AG04449 (cell line): ENCODE data around the gene PARD6G.

Source experiments
- CTCF ChIA-PET: fragments of 350-600 bp; formaldehyde crosslinking; extraction: SDS; loops from one replicate; lab custom pipeline; 2021; ENCODE audit warnings: antibody characterized with exemption; lab: Yijun Ruan, JAX
- POLR2A ChIA-PET: fragments of 400-600, 350-600 bp; formaldehyde crosslinking; extraction: SDS; loops from one replicate; lab custom pipeline; 2020; ENCODE audit warnings: antibody characterized with exemption, inconsistent platforms; lab: Yijun Ruan, JAX
- DNase-seq: peaks from one replicate; pipeline ENCODE4 v3.0.0-alpha.2; 2010; ENCODE audit warnings: low read depth, low spot score
- H3K4me3 ChIP-seq: 2 replicates; pipeline ENCODE4 v1.5.1; 2011; ENCODE audit warnings: low read depth, mild to moderate bottlenecking, control low read depth, low read length
- TF ChIP-seq, protein P1 (sequence below): IDR thresholded peaks from one replicate; pipeline ENCODE4 v1.5.1; 2011; ENCODE audit warnings: mild to moderate bottlenecking, moderate library complexity, low read length, control low read depth, inconsistent platforms; ENCODE audit not compliant: insufficient read depth; ENCODE audit errors: missing control alignments

The PARD6G gene

DNA sequence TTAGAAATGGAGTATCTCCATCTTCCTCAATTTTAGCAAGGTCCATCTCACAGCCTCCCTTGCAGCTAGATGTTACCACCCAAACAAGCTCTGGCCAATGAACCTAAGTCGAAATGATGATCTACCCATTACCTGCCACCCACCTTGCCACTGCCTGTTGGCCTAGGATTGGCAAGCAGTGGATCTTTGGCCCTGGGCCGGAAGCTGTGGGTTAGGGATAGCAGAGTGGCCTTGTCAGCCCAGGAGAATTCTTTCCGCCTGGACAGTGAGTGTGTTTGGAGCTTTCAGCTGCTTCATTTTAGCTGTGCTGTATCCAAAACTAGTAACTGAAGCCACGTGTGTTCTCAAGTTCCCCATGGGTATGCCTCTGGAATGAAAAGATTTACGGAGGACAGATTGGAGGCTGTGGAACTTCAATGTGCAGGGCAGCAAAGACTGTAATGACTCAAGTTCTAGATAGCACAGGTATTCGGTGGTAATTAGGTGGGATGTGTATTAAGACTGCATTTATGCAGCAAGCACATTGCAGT is 7.7 kb upstream of the PARD6G start:
- H3K4me3 ChIP-seq, result no peak overlapping the region
- TF ChIP-seq, protein P1, sequence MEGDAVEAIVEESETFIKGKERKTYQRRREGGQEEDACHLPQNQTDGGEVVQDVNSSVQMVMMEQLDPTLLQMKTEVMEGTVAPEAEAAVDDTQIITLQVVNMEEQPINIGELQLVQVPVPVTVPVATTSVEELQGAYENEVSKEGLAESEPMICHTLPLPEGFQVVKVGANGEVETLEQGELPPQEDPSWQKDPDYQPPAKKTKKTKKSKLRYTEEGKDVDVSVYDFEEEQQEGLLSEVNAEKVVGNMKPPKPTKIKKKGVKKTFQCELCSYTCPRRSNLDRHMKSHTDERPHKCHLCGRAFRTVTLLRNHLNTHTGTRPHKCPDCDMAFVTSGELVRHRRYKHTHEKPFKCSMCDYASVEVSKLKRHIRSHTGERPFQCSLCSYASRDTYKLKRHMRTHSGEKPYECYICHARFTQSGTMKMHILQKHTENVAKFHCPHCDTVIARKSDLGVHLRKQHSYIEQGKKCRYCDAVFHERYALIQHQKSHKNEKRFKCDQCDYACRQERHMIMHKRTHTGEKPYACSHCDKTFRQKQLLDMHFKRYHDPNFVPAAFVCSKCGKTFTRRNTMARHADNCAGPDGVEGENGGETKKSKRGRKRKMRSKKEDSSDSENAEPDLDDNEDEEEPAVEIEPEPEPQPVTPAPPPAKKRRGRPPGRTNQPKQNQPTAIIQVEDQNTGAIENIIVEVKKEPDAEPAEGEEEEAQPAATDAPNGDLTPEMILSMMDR, result no peak
- POLR2A ChIA-PET, result no interaction called here
- CTCF ChIA-PET, result interaction anchor here (1.1 to 12.2 kb wide), 5 partner anchors 15 to 97 kb away, joined by 3 to 195 read pairs (median 3); no protein-coding TSS in a partner anchor
- no peak for DNase-seq

DNA sequence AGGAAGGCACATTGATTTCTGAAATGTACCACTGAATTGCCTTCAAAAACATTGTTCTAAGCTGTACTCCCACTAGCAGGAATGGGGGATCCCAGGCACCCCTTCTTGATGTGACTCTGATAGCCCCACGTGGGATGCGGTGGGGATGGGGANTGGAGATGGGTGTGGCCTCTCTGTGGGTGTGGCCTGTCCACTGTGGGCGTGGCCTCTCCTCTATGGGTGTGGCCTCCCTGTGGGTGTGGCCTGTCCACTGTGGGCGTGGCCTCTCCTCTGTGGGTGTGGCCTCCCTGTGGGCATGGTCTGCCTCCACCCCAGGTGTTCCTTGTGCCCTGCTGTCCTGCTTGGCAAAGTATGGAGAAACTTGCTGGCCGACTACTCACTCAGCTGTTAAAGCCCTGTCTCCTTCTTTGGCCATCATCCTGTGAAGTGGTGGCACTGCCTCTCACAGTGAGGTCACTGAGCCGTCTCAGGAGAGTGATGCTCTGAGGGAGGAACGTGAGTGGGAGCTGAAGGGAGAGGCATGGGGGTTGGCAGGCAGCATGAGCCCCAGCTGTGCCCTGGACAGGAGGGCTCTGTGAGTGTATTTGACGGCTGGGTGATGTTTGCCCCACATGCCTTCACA is 6.7 kb upstream of the PARD6G start:
- ChIA-PET CTCF (interaction anchor here (1.1 to 12.2 kb wide), 2 partner anchors 14 to 96 kb away, joined by 3 to 195 read pairs; no protein-coding TSS in a partner anchor), POLR2A (no interaction called here)

DNA sequence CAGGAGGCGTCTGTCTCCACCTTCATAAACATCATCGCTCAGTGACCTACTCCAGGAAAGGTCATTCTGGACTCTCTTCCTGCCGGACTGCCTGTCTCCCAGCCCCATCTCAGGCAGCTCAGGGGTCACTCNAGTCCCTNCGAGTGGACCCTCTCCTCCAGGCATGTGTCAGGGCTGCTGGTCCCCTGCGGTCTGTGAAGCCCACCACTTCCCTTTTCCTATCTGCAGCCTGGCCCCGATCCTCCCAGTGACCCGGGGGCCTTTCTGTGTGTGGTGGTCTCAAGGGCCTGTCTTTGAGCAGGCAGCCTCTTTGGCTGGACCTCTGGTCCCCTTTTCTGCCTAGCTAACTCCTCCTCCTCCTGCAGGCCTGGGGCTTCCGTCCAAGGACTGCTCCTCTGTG is 5.9 kb upstream of the PARD6G start:
- ChIA-PET POLR2A (no interaction called here), CTCF (interaction anchor here (12.2 kb wide), 1 partner anchor 95 kb away, joined by 195 read pairs; no protein-coding TSS in a partner anchor)
- TF ChIP-seq, protein P1, result no peak
- H3K4me3 ChIP-seq, result no peak overlapping the region
- no peak for DNase-seq

More for the DNA sequence above, 6.7 kb upstream of the PARD6G start:
- TF ChIP-seq, protein P1, result no peak
- H3K4me3 ChIP-seq, result no peak overlapping the region
- DNase-seq, result no peak

DNA sequence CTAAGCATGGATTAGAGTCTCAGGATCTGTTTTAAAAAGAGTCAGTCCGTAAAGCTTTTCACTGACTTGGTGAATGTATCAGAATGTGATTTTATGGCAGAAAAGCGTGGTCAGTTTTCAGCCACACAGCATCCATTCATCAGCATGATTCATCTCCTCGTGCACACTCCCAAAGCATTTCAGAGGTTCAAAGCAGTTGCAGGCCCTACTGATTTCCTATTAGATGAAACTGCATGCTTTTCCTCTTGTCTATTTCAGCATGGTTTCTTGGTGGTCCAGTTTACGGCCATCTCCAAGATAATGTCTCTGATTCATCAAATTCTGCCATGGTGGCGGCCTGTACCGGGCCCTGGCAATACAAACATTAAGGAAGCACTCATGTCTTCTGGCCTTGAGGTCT is 4.8 kb upstream of the PARD6G start:
- H3K4me3 ChIP-seq, result no peak overlapping the region
- TF ChIP-seq, protein P1, result no peak
- CTCF ChIA-PET, result interaction anchor here (1.0 to 12.2 kb wide), 3 partner anchors 12 to 94 kb away, joined by 3 to 195 read pairs (median 3); no protein-coding TSS in a partner anchor
- no peak for DNase-seq
- POLR2A ChIA-PET, result no interaction called here

DNA sequence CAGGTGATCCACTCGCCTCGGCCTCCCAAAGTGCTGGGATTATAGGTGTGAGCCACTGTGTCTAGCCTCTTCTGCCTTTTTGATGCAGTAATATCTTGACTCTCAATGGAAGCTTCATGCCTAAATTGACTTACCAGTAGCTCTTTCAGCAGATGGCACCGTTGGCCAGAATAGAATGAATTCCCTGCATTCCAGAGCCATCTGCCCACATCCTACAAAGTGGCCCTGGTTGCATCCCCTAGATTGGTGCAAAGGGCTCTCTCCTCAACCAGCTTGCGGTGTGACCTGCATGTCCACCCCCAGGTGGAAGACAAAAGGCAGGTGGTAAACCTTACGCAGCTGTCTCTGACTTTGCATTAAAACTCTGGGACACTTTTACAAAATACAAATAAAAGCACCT is 4.4 kb upstream of the PARD6G start:
- TF ChIP-seq, protein P1, result no peak
- no peak overlapping the region for H3K4me3 ChIP-seq
- no peak for DNase-seq
- POLR2A ChIA-PET, result no interaction called here
- CTCF ChIA-PET, result interaction anchor here (1.0 to 12.2 kb wide), 3 partner anchors 12 to 94 kb away, joined by 3 to 195 read pairs (median 3); no protein-coding TSS in a partner anchor

DNA sequence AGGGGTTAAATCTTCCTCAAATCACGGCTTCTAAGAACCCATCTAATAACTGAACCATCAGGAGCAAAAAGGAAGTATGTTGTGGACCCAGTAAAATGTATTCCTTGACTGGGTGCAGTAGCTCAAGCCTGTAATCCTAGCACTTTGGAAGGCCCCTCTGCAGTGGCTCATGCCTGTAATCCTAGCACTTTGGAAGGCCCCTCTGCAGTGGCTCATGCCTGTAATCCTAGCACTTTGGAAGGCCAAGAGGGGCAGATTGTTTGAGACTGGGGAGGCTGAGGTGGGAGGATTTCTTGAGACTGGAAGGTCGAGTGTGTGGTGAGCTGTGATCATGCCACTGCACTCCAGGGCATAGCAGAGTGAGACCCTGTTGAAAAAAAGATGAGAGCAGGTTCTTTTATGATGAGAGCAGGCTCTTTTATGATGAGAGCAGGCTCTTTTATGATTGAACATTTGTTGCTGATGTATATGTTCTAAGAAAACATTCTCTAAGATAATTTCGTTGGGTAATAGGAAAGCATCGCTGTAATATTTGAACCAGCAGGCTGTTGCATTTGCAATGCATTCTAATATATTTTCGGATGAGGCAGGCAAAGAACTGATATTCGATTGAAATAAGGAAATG is 3.5 kb upstream of the PARD6G start:
- CTCF ChIA-PET, result interaction anchor here (1.0 to 12.2 kb wide), 3 partner anchors 11 to 93 kb away, joined by 3 to 195 read pairs (median 3); no protein-coding TSS in a partner anchor
- DNase-seq, result no peak
- H3K4me3 ChIP-seq, result no peak overlapping the region
- POLR2A ChIA-PET, result no interaction called here
- TF ChIP-seq, protein P1, result no peak
